GM19099 (cell line): ENCODE results near the gene CDK8.

Experiments
- POLR2A ChIP-seq: IDR thresholded peaks from 3 replicates; pipeline ENCODE4 v1.6.1; 2011; ENCODE audit warnings: low read depth; ENCODE audit not compliant: insufficient read length; ENCODE audit errors: extremely low read depth

CDK8 gene

DNA sequence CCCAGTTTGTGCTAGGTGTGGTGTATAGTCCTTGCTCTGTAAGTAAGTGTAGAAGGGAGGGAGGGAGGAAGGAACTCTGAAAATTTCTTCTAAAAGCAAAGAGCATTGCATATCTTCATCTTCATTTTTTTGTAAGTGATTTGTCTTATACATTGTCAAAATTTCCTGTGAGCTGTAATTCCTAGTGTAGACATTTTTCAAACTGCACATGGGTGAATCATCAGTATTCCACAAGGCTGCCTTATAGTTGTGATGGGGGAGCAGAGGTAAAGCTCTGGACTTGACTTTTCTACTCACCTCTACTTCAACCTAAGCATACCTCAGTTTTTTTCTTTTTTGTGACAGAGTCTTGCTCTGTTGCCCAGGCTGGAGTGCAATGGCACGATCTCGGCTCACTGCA is 86.9 kb downstream of the CDK8 start:
- no peak for TF ChIP-seq POLR2A

DNA sequence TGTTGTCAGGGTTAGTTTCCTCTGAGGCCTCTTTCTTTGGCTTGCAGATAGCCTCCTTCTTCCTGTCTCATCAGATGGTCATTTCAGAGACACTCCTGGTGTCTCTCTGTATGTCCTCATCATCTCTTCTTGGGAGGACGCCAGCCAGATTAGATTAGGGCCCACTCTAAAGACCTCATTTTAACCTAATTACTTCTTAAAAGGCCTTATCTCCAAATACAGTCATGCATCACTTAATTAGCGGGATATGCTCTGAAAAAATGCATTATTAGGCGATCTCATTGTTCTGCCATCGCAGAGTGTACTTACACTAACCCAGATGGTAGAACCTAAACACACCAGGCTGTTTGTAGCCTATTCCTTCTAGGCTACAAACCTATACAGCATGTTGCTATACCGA is 89.0 kb downstream of the CDK8 start:
- TF ChIP-seq POLR2A, result no peak

DNA sequence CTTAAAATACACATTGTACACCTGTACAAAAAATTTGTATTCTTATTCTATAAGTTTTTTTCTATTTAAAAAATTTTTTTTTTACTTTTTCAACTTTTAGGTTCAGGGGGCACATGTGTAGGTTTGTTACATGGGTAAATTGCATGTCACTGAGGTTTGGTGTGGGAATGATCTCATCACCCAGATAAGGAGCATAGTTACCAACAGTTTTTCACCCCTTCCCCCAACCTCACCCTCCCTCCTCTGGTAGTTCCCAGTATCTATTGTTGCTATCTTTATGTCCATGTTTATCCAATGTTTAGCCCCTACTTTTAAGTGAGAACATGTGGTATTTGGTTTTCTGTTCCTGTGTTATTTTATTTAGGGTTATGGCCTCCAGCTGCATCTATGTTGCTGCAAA is 89.9 kb downstream of the CDK8 start:
- TF ChIP-seq POLR2A, result no peak

DNA sequence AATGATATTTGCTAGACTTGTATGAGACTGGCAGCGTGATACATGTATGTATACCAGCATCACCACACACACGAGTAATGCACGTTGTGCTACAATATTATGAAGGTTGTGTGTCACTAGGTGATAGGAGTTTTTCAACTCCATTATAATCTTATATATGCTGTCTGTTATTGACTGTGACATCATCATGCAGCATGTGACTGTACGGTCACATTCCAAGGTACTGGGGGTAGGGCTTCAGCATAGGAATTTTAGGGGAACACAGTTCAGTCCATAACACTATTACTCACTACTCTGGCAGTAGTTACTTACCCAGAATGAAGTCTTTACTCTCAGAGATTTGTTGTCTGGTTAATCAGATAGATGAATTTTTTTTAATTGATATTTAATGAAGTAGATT is 91.1 kb downstream of the CDK8 start:
- no peak for TF ChIP-seq POLR2A

DNA sequence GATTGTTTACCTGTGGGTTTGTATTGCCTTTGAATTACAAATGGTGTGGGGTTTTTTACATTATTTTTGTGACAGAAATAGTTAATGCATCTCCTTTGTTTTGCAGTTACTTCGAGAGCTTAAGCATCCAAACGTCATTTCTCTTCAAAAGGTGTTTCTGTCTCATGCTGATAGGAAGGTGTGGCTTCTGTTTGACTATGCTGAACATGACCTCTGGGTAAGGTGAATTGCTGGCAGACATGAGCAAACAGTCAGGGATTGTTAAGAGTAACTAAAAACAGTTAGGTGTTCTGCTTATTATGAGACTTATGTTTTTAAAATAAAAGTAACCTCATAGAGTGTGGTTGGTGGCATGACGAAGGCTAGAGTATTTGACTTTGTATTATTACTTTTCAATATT is 95.0 kb downstream of the CDK8 start:
- TF ChIP-seq POLR2A, result no peak

DNA sequence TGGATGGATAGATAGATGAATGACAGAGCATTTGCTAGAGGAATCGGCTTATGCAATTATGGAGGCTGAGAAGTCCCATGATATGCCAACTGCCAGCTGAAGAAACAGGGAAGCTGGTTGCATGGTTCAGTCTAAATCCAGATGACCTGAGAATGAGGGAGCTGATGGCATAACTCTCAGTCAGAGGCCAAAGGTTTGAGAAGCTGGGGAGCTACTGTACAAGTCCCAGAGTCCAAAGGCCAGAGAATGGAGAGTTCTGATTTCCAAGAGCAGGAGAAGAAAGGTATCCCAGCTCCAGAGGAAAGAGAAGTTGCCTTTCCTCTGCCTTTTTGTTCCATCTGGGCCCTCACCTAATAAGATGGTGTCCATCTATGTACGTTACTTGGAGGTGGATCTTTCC is 108.3 kb downstream of the CDK8 start:
- no peak for TF ChIP-seq POLR2A

DNA sequence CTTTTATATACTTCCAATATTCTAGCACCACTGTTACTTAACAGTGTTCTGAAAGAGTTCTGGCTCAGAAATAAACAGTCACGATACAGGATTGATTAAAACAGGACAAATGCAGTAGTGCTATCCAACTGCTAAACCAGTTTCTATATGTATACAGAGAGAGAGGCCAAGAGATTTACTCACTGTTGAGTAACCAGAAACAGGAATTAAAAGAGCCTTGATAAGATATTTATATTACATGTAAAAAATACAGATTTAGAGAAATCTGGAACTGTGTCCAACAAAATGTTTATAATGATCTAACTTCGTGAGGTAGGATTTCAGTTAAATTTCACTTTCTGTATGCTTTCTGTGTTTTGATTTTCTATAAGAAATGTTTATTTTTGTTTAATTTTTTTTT is 116.6 kb downstream of the CDK8 start:
- TF ChIP-seq POLR2A, result no peak

DNA sequence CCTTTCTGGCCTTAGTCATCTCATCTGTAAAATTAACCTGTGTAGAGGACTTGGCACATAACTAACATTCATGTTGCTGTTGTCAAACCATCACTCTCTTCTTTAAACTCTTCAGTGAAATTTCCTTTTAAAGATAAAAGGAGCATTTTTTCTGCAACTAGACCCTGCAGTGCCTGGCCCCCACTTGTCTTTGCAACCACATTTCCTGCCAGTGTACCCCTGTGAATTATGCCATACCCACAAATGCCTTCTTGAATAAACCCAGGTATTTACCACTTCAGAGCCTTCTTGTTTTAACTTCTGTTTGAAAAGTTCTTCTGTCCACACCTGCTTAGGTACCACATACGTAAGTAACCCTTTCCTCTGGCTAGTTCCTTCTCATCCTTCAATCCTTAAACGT is 118.8 kb downstream of the CDK8 start:
- TF ChIP-seq POLR2A, result no peak

DNA sequence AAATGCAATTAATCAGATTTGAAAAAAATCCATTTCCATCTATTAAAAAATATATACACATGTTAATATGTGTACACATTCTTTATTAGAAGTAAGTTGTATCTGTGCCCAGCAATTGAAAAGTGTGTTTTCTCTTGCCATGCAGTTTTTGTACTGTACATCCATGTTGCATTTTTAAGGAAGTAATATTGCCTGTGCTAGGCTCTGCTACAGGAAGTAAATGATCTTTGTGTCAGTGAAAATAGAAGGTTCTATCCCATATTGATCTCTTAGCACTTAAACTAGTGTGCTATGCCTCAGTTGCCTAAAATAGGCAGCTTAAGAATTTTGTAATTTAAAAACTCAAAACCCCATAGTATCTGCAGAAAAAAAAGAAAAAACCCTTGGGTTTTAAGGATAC is 122.5 kb downstream of the CDK8 start:
- no peak for TF ChIP-seq POLR2A

DNA sequence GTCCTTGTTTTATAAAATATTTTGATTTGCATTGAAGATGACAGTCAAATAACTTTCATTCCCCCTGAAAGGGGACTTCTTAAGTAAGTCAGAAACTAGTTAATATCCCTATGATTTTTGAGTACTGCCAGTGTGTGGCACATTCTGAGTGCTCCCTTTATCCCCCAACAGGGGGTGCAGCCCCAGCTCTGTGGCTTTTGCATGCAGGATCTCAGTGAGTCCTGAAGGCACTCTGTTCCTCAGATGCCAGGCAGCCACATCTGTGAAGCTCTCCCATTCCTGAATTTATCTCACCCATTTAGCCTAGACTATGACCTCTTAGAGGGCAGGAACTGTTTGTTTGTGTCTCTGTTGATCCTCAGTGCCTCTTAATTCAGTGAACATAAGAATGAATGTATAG is 123.1 kb downstream of the CDK8 start:
- no peak for TF ChIP-seq POLR2A

DNA sequence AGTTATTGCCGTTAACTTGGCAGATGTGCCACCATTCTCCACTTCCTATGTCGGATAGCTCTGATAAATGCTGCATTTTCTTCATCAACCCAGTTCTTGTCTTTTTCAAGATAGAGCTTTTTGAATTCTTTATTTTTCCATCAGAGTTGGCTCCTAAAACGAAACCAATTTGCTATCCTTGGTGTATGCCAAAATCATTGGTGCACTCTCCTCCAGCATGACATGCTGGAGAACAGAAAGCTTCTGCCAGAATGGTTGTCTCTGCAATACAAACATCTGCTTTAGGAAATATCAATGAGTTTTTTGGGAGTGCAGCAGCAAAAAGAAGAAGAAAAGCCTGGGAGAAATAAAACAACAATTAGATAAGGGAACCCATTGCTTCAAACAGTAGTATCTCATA is 124.2 kb downstream of the CDK8 start:
- TF ChIP-seq POLR2A, result no peak

DNA sequence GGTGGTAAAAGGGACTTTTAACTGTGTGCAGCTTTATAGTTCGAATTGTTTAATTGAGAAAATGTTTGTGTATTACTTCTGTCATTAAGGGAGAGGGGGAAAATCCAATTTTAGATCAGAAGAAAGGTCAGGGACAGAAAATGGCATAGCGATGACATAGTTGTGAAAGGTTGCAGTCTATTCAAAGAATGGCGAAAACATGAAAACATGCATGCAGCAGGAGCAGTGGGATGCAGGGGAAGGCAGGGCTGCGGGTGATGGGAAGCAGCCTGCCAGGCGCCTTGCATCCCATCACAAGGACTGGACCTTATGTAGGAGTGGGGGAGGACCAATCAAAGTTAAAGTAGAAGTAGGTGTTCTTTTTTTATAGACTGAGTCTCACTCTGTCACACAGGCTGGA is 125.9 kb downstream of the CDK8 start:
- no peak for TF ChIP-seq POLR2A

DNA sequence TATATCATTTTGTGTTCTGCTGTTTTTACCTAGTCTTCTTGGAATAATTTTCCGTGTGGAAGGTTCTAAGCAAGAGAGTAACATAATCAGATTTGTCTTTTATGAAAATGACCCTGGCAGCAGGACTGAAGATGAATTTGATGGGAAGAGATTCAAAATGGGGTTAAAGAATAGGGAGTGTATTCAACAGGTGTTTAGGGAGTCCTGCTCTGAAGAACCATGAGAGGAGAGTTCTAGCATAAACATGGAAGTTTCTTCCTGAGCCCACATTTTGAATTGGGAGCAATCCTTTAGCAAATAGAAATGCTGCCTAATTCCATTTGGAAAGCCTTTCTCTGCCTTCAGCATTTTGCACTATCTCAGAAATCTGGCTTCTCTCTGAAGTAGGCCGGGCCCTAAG is 127.0 kb downstream of the CDK8 start:
- no peak for TF ChIP-seq POLR2A

DNA sequence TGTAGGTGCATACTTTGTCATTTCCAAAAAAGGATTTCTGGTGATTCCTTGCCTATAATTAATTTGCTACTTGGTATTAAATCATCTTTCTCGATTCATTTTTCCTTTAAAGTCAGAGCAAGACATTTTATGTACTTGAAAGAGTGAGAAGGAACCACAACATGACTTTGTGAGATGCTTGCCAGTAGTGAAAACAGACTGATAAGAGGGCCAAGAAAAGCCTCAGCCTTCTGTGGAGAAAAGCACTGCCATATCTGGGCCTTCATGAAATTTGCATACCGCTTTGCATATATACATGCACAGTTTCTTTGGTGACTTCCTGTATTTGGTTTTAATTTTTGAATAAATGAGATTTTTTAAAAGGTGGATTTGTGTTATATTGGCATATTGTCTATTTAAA is 128.4 kb downstream of the CDK8 start:
- no peak for TF ChIP-seq POLR2A

DNA sequence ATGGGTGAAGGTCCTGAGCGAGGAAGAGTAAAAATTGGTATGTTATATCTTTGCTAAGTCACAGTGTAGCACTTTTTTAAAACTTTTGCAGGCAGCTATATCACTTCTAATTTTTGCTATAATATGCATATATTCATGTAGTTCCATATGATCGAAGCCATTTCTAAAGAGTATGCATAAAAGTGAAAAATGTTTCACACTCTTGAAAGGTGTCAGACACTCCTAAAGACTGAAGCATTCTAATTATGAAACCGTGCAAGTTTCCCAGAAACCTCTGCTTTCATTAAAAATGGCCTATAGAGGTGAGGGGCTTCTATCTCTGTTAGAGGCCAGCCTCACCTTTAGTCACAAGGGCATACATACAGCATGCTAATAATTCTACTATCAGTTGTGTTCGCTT is 128.9 kb downstream of the CDK8 start:
- TF ChIP-seq POLR2A, result no peak

DNA sequence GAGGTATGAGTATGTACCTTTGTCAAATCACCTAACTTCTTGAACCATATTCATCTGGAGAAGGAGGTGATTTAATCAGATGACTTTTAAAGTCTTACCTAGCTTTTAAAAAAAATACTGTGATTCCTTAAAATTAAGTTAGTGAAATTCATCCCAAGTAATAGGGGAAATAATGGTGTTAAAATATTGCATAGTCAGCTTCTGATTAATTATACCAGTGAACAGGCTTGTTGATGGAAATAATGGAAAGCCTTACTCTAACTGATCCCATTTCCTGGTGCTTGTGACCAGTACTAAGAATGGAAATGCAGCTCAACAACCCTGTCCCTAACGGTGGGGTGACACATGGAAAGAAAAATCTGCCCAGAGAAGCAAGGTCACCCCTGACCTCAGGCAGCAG is 130.7 kb downstream of the CDK8 start:
- TF ChIP-seq POLR2A, result no peak

DNA sequence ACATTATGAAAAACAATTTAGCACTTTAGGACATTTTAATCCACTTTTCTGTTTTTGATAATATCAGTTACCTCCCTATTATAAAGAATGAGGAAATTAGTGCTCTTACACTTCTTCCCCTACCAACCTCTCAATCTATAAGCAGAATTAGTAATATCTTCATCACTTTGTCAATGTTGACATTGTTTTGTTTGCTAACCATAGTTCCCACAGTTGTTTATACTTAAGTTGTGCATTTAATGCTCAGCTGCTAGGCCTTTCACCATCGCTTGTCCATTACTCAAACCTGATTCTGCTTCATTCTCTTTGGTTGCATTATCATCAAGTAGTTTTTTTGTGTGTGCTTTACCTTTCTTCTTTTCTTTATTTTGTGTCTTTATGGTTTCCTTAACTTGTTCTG is 132.1 kb downstream of the CDK8 start:
- TF ChIP-seq POLR2A, result no peak

DNA sequence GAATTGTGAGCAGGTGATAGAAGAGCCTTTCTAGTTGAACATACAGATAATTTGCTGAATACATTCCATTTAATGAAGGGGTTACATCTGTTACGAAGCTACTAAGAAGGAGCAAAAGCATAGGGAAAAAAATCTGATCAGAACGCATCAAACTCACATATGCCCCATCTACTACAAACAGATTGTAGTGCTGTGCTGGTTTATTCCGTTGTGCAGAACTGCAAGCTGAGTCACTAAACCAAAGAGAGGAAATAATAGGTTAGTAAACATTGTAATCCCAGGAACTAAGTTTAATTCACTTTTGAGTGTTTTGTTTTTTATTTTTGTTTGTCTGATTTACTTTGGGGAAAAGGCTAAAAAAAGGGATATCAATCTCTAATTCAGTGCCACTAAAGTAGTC is 136.3 kb downstream of the CDK8 start:
- TF ChIP-seq POLR2A, result no peak
